Measurements from ENCODE around the gene OR2D2.
"Not testable (repeated sequence)": the region's sequence is repeated elsewhere in the genome, so short reads cannot be mapped to it uniquely, and the experiment has no call there.

DNA sequence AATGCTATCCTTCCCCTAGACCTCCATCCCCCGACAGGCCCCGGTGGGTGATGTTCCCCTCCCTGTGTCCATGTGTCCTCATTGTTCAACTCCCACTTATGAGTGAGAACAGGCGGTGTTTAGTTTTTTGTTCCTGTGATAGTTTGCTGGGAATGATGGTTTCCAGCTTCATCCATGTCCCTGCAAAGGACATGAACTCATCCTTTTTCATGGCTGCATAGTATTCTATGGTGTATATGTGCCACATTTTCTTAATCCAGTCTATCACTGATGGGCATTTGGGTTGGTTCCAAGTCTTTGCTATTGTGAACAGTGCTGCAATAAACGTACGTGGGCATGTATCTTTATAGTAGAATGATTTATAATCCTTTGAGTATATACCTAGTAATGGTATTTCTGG lies 4.6 kb downstream of the OR2D2 start:
- TF ChIP-seq CTCF (conservative IDR thresholded peaks at IDR 0.05; ENCODE audit: low read length); EZH2phosphoT487 (IDR thresholded peaks at IDR 0.05; ENCODE audit: borderline replicate concordance, low read depth, low read length): not testable (repeated sequence)

Measured in OCI-LY7 (cell line).